Stimulated activated CD8-positive, alpha-beta memory T cell treated with anti-CD3 and anti-CD28 coated beads, Interleukin-4, amount 100 ng/mL, for 1 hour (primary cell): ENCODE data around the gene DENND2D.

Source experiments
- DNase-seq, 2 donors: peaks; one replicate each; pipeline ENCODE4 v3.0.0-alpha.2; 2020; ENCODE audit warnings: low read depth in 2 of 2, low spot score in 1 of 2

DENND2D gene

DNA sequence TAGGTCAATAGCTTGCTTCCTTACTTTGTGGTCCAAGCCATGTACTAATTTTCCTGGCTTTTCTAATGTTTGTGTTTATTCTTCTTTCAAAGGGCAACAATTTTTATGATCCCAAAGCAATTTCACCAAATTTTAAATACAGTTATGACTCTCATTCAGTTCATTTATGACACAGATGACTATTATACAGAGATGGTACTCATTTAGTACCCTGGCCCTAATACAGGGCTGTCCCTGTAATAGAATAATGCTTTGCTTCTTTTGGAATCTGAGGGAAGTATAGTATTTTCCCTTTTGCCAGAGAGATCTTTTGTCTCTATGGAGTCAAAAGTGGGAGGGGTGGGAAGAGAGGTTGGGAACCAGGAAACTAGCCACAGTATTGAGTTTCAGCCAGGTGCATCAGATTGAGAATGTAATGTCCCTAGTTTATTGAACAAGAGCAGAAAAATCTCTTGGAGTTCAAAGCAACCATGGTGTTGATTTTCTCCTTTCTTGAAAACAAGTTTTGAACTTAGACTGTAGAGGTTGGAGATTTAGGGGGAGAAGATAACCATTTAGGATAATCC lies 20.4 kb downstream of the DENND2D start:
- DNase-seq, result no peak

- DNase-seq, result no peak
Observed at GRCh38 chr1:111176678-111177077, 23.8 kb downstream of the DENND2D start.

GRCh38 chr1:111175349-111175748 lies 25.1 kb downstream of the DENND2D start:
- DNase-seq, result no peak

DNA sequence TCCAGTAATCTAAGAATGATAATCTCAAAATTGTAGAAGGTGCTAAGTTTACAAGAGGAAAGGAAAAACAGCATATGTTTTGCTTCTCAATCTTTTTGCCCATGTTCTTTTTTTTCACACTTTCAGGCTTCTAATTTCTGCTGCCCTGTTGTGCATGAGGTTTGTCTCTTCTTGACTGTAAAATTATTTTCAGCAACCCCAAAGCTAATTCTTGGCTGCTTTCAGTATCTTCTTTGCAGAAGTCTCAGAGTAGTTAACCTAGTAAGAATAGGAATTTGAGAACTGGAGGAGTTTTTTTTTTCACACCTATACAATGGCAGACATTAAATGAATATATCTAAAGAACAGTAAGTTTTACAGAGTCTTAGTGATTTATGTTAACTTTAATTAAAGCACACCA lies 26.4 kb downstream of the DENND2D start:
- DNase-seq, result no peak

DNA sequence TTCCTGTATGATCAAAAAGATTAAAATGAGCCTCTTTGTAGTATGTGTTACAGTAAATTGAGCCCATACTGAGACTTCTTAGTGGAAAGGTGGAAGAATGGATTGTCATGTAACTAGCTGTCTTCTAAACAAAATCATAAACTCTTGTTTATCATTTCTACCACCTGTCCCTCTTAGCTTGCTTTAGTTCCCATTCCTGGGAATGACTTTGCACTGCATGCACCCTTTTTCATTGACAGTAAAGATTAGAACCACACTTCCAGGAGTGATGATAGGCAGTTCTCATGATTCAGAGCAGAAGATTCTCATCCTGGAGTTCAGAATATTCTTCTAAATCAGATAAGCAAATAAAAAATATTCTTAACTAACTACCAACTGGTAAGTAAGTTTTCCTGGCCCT lies 28.0 kb downstream of the DENND2D start:
- DNase-seq, result no peak

GRCh38 chr1:111164151-111164550 lies 36.3 kb downstream of the DENND2D start:
- no peak for DNase-seq

DNA sequence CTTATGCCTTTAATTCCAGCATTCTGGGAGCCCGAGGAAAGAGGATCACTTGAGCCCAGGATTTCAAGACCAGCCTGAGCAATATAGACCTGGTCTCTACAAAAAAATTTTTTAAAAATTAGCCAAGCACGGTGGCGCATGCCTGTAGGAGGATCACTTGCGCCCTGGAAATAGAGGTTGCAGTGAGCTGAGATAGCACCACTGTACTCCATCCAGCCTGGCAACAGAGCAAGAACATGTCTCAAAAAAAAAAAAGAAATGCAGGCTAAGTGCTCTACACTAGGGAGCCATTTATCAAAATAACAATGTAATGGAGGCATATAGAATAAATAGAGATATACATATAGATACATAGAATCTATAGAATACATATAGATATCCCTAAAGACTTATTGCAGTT lies 37.1 kb downstream of the DENND2D start:
- no peak for DNase-seq

GRCh38 chr1:111162488-111162880 lies 38.0 kb downstream of the DENND2D start:
- no peak for DNase-seq

DNA sequence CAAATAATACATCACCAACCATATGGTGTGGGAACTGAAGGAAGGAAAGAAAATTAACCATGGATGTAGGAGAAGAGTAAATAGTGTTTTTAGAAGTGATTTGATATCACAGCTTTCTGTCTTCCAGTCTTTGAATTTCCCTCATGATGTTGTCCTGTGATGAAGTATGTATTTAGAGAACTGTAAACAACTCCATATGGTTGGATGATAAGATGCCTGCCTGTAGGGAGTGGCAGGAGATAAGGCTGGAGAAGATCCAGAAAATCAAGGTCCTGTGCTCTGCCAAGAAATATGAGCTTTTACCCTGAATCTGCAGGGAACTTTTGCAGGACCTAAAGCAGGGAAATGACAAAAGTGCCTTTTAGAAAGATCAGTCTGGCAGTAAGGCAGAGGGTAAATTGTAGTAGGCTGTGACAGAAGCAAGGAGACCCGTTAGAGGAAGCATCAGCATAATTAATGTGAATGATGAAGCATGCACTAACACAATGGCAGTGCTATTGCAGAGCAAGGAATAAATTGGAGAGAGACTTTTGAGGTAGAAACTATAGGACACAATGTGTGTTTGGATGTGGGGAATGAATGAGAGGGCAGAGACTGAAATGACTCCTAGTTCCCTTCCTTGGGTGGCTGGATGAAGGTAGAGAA lies 38.5 kb downstream of the DENND2D start:
- DNase-seq, result no peak

- no peak for DNase-seq
Observed at GRCh38 chr1:111157431-111157830, 43.0 kb downstream of the DENND2D start.

- no peak for DNase-seq
Observed at GRCh38 chr1:111154021-111154999, 46.1 kb downstream of the DENND2D start.

GRCh38 chr1:111151838-111152237 lies 48.6 kb downstream of the DENND2D start:
- DNase-seq, result no peak

DNA sequence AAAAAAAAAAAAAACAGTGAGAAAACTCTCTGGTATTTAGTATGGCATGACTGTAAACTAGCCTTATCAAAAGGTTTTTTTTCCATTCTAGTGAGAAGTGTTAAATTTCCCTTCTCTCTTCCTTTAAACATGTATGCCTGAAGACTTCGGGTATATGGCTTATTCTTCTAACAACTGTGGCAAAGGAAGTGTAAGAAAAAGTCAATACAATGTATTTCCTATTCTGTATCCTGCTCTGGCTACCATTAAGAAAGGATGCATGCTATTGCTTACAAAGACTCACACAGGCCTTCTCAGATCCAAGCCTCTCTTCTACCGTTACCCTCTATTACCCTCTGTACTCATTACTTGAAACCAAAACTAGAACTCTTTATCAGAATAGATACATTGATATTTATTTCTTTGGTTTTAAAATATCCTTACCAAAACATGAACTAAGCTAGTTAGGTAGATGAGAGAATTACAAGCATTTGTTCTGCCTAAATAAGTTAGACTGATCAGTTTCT lies 52.0 kb downstream of the DENND2D start:
- DNase-seq, result no peak

DNA sequence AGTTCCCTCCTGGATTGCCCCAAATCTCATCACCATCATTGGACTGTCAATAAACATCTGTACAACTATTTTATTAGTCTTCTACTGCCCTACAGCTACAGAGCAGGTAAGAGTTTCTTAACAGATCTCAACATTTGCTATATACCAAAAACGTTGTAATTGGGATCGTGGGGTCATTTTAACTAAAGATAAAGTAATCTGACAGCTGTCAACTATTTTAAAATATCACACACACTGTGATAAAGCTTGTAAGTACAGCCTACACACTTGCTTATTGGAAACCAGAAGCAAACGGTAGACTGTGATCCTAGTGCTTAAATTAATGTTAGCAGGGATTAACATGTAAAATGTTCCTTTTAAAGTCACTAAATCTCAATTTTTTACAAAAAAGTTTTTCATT lies 52.5 kb downstream of the DENND2D start:
- no peak for DNase-seq

- no peak for DNase-seq
Observed at GRCh38 chr1:111145963-111146768, 54.3 kb downstream of the DENND2D start.

DNA sequence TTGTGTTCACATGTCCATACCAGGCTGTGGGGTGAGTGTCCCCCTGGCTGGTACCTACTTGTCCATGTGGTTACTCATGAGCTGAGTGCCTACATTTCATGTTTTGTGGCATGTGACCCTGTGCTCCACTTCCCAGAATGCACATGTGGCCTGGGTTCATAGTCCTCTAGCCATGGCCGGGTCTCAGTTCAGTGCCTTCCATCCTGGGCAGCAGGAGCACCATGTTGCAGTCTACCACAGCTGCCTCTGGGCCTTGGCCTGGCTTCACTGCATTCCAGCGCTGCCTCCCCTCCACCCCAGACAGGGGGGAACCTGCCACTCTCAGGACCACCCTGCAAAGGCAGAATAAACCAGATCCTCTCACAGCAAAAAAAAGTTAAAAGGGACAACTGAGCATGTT lies 54.9 kb downstream of the DENND2D start:
- DNase-seq, result no peak

- DNase-seq, result no peak
Observed at GRCh38 chr1:111142356-111142975, 58.0 kb downstream of the DENND2D start.

GRCh38 chr1:111141245-111142220 lies 58.9 kb downstream of the DENND2D start:
- DNase-seq, result no peak

DNA sequence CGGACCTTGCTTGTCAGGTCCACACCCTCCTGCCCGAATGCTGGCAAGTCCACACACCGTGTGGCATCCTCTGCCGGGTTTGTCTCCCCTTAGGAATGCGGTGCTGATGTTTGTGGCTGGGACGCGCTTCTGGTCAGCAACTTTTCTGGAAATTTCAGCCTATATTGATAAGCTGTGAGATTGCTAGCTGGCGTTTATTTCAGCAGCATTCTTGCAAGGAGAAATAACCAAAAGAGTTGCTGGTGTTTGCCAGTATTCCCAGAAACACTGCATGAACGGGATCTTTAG lies 59.8 kb downstream of the DENND2D start:
- no peak for DNase-seq
